ENCODE results near the gene PPP1R3F.

- TF ChIP-seq POLR2AphosphoS5 (IDR thresholded peaks at IDR 0.05) (no peak), CTCF (IDR thresholded peaks at IDR 0.05) (no peak), POLR2A (IDR thresholded peaks at IDR 0.05) (no peak)
These were observed 16.5 kb downstream of the PPP1R3F start for GRCh38 chrX:49286136-49286535.

Measured in stomach (tissue), 4 donors.